Thoracic aorta (tissue), 2 donors: Measurements from ENCODE around the gene PRPSAP1. TPM values are rescaled to one million over a fixed set of nuclear protein-coding genes. Genes with fewer than 3 reads are reported as not detected.

Source experiments
- ATAC-seq: fragments of 150-250 bp; one replicate; pipeline ENCODE4 v1.8.0; 2017; ENCODE audit warnings: low read depth; ENCODE audit not compliant: insufficient number of reproducible peaks, low FRiP score
- DNase-seq: peaks from one replicate; pipeline ENCODE4 v3.0.0-alpha.2; 2020; ENCODE audit warnings: low spot score
- H3K27ac ChIP-seq, 2 donors: fragments of 200-600 bp; sonication (generic); 1 replicate in 1 of 2; 2 replicates in 1 of 2; pipeline ENCODE4 v1.5.1; 2016; ENCODE audit warnings: mild to moderate bottlenecking in 2 of 2, moderate library complexity in 2 of 2
- H3K27me3 ChIP-seq: fragments of 200-600 bp; sonication (generic); replicated peaks from 2 replicates; pipeline ENCODE4 v1.6.0; 2016; ENCODE audit warnings: mild to moderate bottlenecking; ENCODE audit not compliant: insufficient read depth
- H3K36me3 ChIP-seq: fragments of 200-600 bp; sonication (generic); one replicate; pipeline ENCODE4 v1.5.1; 2016
- H3K4me1 ChIP-seq, 2 donors: fragments of 200-600 bp; sonication (generic); 1 replicate in 1 of 2; 2 replicates in 1 of 2; pipeline versions ENCODE4 v1.5.1 to v1.6.0; 2016; ENCODE audit warnings: low read depth in 2 of 2, mild to moderate bottlenecking in 1 of 2; ENCODE audit not compliant: control insufficient read depth in 1 of 2
- H3K4me3 ChIP-seq: fragments of 200-600 bp; sonication (generic); 2 replicates; pipeline ENCODE4 v1.5.1; 2016; ENCODE audit warnings: mild to moderate bottlenecking
- H3K9me3 ChIP-seq: fragments of 200-600 bp; sonication (generic); 2 replicates; pipeline ENCODE4 v1.5.1; 2016
- total RNA-seq, 2 donors: library from RNA; depleted of rRNA; stranded (reverse); fragments of >200 nt; gene quantifications; one replicate each; pipeline versions ENCODE4 v1.1.0 to v1.2.3, GENCODE V29; 2016
- TF ChIP-seq, protein P1 (sequence below): fragments of 200-600 bp; sonication (generic); IDR thresholded peaks from one replicate; pipeline ENCODE4 v1.5.1; 2019; ENCODE audit warnings: antibody characterized with exemption

PRPSAP1 gene
- total RNA-seq, 2 donors from 2014 or later, result 57.8 to 83.9 TPM

DNA sequence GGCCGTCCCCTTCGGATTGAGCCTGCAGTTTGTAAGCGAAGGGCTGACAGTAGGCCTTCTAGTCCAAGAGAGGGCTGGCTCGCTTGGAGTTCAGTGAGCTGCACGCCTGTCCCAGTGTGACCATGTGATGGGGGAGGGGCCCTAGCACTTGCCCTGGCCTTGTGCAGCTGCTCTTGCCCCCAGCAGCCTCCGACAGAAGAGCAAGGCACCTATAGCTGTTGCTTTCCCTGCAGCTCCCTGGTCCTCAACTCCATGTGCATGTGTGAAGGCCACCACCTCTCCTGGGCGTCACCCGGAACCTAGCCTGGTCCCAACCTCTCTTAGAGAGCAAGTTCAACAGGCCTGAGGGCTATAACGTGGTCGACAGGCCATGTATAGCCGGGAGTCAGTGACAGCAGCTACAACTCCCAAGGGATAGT lies 36.3 kb upstream of the PRPSAP1 start:
- H3K9me3 ChIP-seq, result no peaks in the 10 kb centered on the region
- peaks cover 6% of the 10 kb centered on the region for H3K36me3 ChIP-seq
- H3K27me3 ChIP-seq, result no peaks in the 10 kb centered on the region
- no peak for ATAC-seq
- TF ChIP-seq, protein P1, sequence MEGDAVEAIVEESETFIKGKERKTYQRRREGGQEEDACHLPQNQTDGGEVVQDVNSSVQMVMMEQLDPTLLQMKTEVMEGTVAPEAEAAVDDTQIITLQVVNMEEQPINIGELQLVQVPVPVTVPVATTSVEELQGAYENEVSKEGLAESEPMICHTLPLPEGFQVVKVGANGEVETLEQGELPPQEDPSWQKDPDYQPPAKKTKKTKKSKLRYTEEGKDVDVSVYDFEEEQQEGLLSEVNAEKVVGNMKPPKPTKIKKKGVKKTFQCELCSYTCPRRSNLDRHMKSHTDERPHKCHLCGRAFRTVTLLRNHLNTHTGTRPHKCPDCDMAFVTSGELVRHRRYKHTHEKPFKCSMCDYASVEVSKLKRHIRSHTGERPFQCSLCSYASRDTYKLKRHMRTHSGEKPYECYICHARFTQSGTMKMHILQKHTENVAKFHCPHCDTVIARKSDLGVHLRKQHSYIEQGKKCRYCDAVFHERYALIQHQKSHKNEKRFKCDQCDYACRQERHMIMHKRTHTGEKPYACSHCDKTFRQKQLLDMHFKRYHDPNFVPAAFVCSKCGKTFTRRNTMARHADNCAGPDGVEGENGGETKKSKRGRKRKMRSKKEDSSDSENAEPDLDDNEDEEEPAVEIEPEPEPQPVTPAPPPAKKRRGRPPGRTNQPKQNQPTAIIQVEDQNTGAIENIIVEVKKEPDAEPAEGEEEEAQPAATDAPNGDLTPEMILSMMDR, result no peak
- no peak overlapping the region for H3K4me3 ChIP-seq
- no peak overlapping the region for H3K27ac ChIP-seq
- peaks cover 12 to 15% of the 10 kb centered on the region in 2 donors for H3K4me1 ChIP-seq
- DNase-seq, result no peak

DNA sequence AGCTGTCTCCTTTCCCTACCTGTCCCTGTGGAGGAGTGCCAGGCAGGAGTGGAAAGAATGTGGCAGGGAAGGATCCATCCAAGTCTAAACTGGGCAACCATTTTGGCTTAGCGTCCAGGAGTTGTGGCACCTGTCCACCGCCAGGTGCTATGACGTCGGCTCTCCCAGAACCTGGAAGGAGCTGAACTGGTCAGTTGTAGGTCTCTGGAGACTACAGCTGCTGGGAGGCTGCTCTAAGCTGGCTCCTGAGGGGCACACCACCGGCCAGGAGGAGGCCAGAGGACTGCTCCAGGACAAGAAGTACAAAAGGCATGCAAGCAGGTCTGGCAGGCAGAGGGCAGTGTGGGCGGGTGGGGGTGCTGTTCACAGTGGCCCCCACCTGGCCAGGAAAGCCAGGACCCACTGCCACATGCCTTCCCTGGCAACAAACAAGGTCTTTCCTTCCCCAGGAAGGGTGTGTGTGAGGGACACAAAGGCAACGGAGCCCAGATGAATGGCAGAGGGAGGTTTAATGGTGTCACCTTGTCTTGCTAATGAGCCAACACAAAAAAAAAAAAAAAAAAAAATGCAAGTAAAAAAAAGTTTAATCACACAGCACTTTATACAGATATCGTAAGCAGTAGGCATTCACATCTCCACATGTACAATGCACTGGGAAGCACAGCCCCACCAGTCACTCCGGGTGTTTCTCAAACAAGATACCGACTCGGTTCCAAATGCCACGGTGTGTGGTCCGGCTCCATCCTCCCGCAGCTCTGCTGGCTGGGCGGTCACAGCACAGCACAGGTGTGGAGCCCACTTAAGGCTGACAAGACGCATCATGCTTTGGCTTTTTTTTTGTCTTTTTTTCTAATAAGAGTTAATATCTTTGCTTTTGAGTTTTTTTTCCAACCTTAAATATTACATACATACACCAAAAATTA lies 35.5 kb upstream of the PRPSAP1 start:
- TF ChIP-seq, protein P1, result no peak
- DNase-seq (no peak), ATAC-seq (no peak)
- H3K27ac ChIP-seq, result no peak overlapping the region
- H3K4me3 ChIP-seq, result no peak overlapping the region
- H3K36me3 ChIP-seq, result peaks cover 6% of the 10 kb centered on the region
- H3K9me3 ChIP-seq, result no peaks in the 10 kb centered on the region
- peaks cover 13 to 19% of the 10 kb centered on the region in 2 donors for H3K4me1 ChIP-seq
- no peaks in the 10 kb centered on the region for H3K27me3 ChIP-seq

DNA sequence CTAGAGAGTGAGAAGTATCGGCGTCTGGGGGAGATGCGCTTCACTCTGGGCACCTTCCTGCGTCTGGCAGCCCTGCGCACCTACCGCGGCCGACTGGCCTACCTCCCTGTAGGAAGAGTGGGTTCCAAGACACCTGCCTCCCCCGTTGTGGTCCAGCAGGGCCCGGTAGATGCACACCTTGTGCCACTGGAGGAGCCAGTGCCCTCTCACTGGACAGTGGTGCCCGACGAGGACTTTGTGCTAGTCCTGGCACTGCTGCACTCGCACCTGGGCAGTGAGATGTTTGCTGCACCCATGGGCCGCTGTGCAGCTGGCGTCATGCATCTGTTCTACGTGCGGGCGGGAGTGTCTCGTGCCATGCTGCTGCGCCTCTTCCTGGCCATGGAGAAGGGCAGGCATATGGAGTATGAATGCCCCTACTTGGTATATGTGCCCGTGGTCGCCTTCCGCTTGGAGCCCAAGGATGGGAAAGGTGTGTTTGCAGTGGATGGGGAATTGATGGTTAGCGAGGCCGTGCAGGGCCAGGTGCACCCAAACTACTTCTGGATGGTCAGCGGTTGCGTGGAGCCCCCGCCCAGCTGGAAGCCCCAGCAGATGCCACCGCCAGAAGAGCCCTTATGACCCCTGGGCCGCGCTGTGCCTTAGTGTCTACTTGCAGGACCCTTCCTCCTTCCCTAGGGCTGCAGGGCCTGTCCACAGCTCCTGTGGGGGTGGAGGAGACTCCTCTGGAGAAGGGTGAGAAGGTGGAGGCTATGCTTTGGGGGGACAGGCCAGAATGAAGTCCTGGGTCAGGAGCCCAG lies 33.5 kb upstream of the PRPSAP1 start:
- ATAC-seq (no peak), DNase-seq (no peak)
- H3K9me3 ChIP-seq, result no peaks in the 10 kb centered on the region
- TF ChIP-seq, protein P1, result no peak
- no peak overlapping the region for H3K4me3 ChIP-seq
- H3K27me3 ChIP-seq, result no peaks in the 10 kb centered on the region
- H3K27ac ChIP-seq, result no peak overlapping the region
- peaks cover 13 to 31% of the 10 kb centered on the region in 2 donors for H3K4me1 ChIP-seq
- peaks cover 6% of the 10 kb centered on the region for H3K36me3 ChIP-seq

DNA sequence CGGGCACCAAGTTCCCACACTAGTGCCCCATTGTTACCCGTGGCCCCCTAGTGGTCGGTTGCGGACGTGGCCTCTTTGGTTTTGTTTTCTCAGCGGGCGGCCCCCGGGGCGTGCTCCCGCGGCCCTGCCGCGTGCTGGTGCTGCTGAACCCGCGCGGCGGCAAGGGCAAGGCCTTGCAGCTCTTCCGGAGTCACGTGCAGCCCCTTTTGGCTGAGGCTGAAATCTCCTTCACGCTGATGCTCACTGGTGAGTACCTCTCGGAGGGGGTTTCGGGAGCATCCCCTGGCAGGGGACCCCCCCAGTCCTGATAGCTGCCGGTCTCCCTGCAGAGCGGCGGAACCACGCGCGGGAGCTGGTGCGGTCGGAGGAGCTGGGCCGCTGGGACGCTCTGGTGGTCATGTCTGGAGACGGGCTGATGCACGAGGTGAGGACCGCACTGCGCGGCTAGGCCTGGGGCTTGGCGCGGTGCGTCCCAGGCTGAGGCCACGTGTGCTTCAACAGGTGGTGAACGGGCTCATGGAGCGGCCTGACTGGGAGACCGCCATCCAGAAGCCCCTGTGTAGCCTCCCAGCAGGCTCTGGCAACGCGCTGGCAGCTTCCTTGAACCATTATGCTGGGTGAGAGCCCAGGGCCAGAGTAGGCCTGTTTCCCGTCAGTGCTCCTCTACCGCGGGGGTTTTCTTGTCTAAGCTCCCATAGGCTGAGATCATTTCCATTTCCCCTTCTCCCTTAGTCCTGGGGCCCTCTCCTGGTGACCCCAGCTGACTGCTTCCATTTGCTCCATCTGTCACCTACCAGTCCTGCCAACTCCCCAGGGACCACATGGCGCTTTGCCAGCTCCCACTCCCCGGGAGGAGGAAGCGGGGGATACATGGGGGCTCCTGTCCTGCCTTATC lies 32.4 kb upstream of the PRPSAP1 start:
- H3K4me3 ChIP-seq, result peak overlapping the region; percentile 80
- peak; percentile 11 for ATAC-seq
- peaks cover 6% of the 10 kb centered on the region for H3K36me3 ChIP-seq
- peak overlapping the region in 1 of 2 donors; percentile 89 for H3K27ac ChIP-seq
- H3K9me3 ChIP-seq, result no peaks in the 10 kb centered on the region
- TF ChIP-seq, protein P1, result peak; percentile 91
- peak; percentile 52 for DNase-seq
- H3K27me3 ChIP-seq, result no peaks in the 10 kb centered on the region
- peaks cover 13 to 37% of the 10 kb centered on the region in 2 donors for H3K4me1 ChIP-seq
